HEK293T (cell line): ENCODE data around the gene ACACB.

Experiments
- BHLHE40 ChIP-seq: fragments of 450-650 bp; IDR thresholded peaks from 2 replicates; pipeline ENCODE4 v1.6.1; 2016; ENCODE audit warnings: mild to moderate bottlenecking, moderate library complexity, borderline replicate concordance
- ELF4 ChIP-seq: fragments of 450-650 bp; IDR thresholded peaks from 2 replicates; pipeline ENCODE4 v1.6.1; 2017; ENCODE audit warnings: antibody characterized with exemption
- FOXK2 ChIP-seq: fragments of 450-650 bp; IDR thresholded peaks from 2 replicates; pipeline ENCODE4 v1.6.1; 2016; ENCODE audit warnings: mild to moderate bottlenecking
- FOXM1 ChIP-seq: fragments of 450-650 bp; IDR thresholded peaks from 2 replicates; pipeline ENCODE4 v1.6.1; 2017; ENCODE audit warnings: mild to moderate bottlenecking, borderline replicate concordance
- L3MBTL2 ChIP-seq: fragments of 450-650 bp; conservative IDR thresholded peaks from 2 replicates; pipeline ENCODE4 v1.6.1; 2016; ENCODE audit warnings: mild to moderate bottlenecking
- NFRKB ChIP-seq: fragments of 450-650 bp; IDR thresholded peaks from 2 replicates; pipeline ENCODE4 v1.6.1; 2016; ENCODE audit warnings: mild to moderate bottlenecking, moderate library complexity
- PKNOX1 ChIP-seq: fragments of 450-650 bp; IDR thresholded peaks from 2 replicates; pipeline ENCODE4 v1.6.1; 2016
- SUZ12 ChIP-seq: fragments of 450-650 bp; IDR thresholded peaks from 2 replicates; pipeline ENCODE4 v1.6.1; 2016; ENCODE audit warnings: mild to moderate bottlenecking

- TF ChIP-seq ELF4 (no peak), SUZ12 (no peak), FOXK2 (no peak), PKNOX1 (no peak), NFRKB (no peak), FOXM1 (no peak), BHLHE40 (no peak), L3MBTL2 (no peak)
These were observed 175.9 kb downstream of the ACACB start for GRCh38 chr12:109292342-109292711.
